Left forelimb (tissue), 1 donor: Measurements from ENCODE around the gene ACTC1.

ENCODE experiments used
- DNase-seq: peaks from one replicate; pipeline ENCODE4 v3.0.0-alpha.2; 2018; ENCODE audit warnings: low spot score

The ACTC1 gene

DNA sequence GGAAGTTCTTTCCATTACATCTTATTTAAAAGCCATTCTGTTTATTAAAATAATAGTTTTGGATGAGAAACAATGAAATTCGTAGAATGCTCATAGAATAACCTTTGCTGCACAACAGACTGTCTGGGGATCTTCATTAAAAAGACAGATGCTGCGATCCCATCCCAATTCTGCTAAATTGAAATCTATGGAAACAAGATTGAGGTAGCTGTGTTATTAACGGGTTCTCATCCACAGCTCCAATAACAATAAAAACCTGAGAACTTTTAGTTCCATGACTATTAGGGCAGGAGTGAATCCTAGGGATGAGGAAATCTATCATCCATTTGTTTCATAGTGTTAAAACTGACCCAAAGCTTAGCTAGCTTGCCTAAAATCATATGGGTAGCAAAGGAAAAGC lies 38.1 kb downstream of the ACTC1 start:
- DNase-seq, result no peak

DNA sequence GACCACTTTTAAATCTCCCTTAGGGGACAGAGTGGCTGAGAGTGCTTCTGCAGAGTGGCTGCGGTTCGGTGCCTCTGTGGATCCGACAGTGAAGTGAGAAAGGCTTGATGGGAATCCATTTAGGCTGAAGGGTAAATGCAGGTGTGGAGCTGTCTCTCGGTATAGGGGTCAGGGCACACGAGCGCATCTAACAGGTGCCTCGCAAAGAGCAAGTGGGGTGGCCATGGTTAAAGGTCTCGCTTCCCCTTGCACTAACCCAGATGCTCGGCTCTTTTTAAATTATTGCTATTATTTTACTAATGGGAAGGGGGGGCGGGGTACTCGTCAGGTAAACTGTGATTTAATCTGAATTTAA lies 40.0 kb downstream of the ACTC1 start:
- DNase-seq, result no peak

DNA sequence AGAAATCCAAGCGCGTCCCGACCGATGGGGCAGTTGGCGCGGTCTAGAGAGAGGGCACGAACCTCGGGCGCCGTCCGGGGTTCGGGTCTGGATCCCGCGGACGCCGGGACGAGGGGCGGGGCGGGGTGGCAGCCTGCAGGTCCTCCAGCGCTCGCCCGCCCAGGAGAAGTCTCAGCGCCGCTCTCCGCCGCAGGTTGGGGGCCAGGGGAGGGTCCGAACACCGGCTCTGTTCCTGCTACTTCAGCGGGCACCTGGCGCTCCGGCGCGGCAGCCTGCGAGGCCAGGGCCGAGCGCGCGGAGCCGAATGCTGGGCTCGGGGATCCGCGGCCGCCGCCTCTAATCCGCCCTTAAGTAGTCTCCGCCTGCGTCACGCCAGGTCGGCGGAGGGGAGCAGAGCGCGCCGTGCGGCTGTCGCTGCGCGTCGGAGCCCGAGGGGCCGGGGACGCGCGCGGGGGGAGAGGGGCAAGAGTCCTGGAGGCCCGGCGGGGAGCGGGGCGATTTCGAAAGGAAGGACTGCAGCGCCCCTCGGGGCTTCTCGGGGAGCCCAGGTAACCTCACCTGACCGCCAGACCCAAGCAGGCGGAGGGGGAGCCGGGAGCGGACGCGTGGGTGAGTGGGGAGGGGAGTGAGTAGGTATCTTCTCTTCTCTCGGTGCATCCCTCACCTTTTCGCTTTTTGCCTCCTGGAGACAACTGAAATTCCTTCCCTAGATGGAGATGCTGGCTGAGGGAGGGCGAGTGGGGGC lies 40.5 kb downstream of the ACTC1 start, which contains the start of gene GJD2:
Gene GJD2, minus strand, starts transcription at position 325 of the 745 bp plus-strand sequence. CDS start 510 bp downstream, outside the sequence.
- no peak for DNase-seq

DNA sequence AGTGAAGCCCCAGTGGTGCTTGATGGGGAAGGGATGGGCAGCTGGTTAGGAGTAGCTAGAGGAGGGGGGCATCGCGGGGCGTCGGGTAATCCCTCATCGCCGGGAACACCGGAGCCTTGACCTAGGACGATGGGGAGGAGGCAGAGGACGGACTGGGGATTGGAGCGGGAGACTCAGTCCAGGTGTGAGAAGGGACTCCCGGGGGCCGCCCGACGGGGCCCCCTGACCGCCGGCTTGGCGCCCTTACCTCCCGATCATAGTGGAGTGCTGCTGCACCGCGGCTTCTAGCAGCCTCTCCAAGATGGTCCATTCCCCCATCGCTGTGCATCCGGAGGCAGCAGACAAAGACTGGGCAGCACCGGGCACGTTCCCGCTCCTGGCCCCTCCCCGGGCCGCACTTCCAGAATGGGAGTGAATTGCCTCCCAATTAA lies 41.2 kb downstream of the ACTC1 start:
- no peak for DNase-seq

DNA sequence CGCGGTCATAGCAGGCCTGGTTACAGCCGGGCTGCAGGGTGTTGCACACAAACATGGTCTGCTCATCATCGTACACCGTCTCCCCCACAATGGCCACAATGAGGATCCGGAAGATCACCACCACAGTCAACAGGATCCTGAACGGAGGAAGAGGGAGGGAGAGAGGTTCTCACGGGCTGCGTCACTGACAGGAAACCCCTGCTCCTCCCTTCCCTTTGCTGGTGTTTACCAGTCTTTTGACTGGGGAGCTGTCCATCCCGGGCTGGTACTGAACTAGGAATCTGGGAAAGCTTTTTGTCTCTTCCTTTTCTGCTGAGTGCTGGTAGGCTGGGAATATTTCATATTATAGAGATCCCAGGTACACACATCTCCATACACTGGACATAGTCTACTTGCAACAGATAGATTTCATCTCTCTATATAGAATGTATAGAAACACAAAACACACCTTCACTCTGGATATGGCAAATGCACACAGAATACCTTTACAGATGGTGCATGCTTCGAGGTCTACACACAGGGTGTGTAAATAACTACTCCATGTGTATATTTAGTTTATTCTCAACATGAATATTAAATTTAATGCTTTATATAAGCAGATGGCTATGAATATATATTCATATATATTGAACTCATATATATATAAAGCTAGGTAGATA lies 42.0 kb downstream of the ACTC1 start:
- no peak for DNase-seq

DNA sequence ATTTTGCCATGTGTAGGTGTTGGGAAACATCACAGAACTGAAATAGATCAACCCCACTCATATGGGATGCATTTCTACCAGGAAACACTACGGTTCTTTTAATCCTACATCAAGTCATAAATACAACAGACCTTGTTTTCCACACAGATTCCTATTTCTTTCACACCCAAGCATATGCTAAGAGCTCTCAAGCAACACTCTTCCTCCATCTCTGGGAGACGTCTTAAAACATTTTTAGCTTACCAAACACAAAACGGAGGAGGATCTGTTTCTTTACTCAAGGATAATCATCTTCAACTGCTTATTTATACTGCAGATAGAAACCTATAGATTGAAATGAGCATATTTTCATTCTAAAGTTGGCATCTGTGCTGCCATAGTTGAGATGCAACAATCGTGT lies 45.7 kb downstream of the ACTC1 start:
- DNase-seq, result no peak
